Heart right ventricle (tissue), 16 donors: Measurements from ENCODE around the gene HSDL2. TPM values are rescaled to one million over a fixed set of nuclear protein-coding genes. Genes with fewer than 3 reads are reported as not detected.

Experiments used
- ATAC-seq, 8 donors: fragments of 200-7000 bp; cut with Tn5 transposase; one replicate each; pipeline ENCODE4 v1.9.1; 2020; ENCODE audit warnings: mild to moderate bottlenecking in 8 of 8, moderate library complexity in 8 of 8, moderate number of reproducible peaks in 1 of 8
- DNase-seq, 2 donors: peaks; one replicate each; pipeline ENCODE4 v3.0.0-alpha.2; 2020
- H3K27ac ChIP-seq, 10 donors: fragments of 200-600 bp; sonication (generic) in 2 of 10; one replicate each; pipeline versions ENCODE4 v1.5.0 to v1.8.0; 2020 to 2022; ENCODE audit warnings: mild to moderate bottlenecking in 3 of 10
- H3K27me3 ChIP-seq, 7 donors: fragments of 200-600 bp; one replicate each; pipeline ENCODE4 v1.8.0; 2021 to 2022; ENCODE audit warnings: mild to moderate bottlenecking in 2 of 7
- H3K36me3 ChIP-seq, 9 donors: fragments of 200-600 bp; sonication (generic) in 1 of 9; one replicate each; pipeline versions ENCODE4 v1.5.0 to v1.8.0; 2020 to 2022; ENCODE audit warnings: mild to moderate bottlenecking in 2 of 9
- H3K4me1 ChIP-seq, 9 donors: fragments of 200-600 bp; sonication (generic) in 1 of 9; one replicate each; pipeline versions ENCODE4 v1.5.0 to v1.8.0; 2020 to 2022; ENCODE audit warnings: mild to moderate bottlenecking in 4 of 9
- H3K4me3 ChIP-seq, 10 donors: fragments of 200-600 bp; sonication (generic) in 2 of 10; one replicate each; pipeline versions ENCODE4 v1.5.0 to v1.8.0; 2020 to 2022; ENCODE audit warnings: mild to moderate bottlenecking in 7 of 10, moderate library complexity in 2 of 10
- H3K9me3 ChIP-seq, 11 donors: fragments of 200-600 bp in 10 of 11; sonication (generic) in 2 of 11; one replicate each; pipeline versions ENCODE4 v1.5.0 to v1.8.0; 2013 to 2022; ENCODE audit warnings: mild to moderate bottlenecking in 2 of 11, control low read depth in 1 of 11, moderate library complexity in 1 of 11
- WGBS, 2 donors: extraction: QIAGEN DNeasy Blood & Tissue Kit; methylation state at CpG; one replicate each; pipeline ENCODE4 v1.1.7; 2013; ENCODE audit warnings: inconsistent platforms in 1 of 2; 5-methylcytosine and 5-hydroxymethylcytosine counted together
- intact Hi-C, 10 donors: fragments of 100-400 bp; cut with DNase I; formaldehyde crosslinking; loops; one replicate each; pipeline versions ENCODE4 v1.11.1 to v1.14.2; 2022
- polyA plus RNA-seq, 2 donors: library from polyadenylated mRNA; stranded (reverse); fragments of 200-250 nt; gene quantifications; one replicate each; pipeline ENCODE4 v1.2.3, GENCODE V29; 2013
- total RNA-seq, 10 donors: library from RNA; stranded (reverse); fragmentation: NEBNext Ultra II Directional in 3 of 10; extraction: Animal tissue kit (Norgen Biotek cat#: 25700) in 3 of 10; gene quantifications; one replicate each; pipeline versions ENCODE4 v1.2.1 to v1.2.4, GENCODE V29; 2021 to 2023
- TF ChIP-seq, protein P1 (sequence below), 9 donors: fragments of 200-600 bp; sonication (generic) in 2 of 9; IDR thresholded peaks; one replicate each; pipeline versions ENCODE4 v1.5.0 to v1.8.0; 2021 to 2022; ENCODE audit warnings: antibody characterized with exemption in 9 of 9, mild to moderate bottlenecking in 5 of 9, moderate library complexity in 1 of 9
- donor health status: Arrhythmogenic right ventricular cardiomyopathy.
- donor health status: ischemic (EF 13 %, LVEDD 7.1; RV severe dilation, severe dysfunction).
- donor health status: healthy with polysubstance abuse.
- donor health status: DM: no; HTN: yes; CAD: no.
- donor health status: DM: no; HTN: no; CAD: no.
- donor health status: ischemic (EF 25% LVEDD 6.9; RV normal size, moderate dysfunction).
- donor health status: ischemic (EF 25% LVEDD 5.7; RV mildly dilated, moderate dysfunction).
- donor health status: healthy.
- donor health status: DM: yes; HTN: yes; CAD: no.
- donor health status: Ischemic cardiomyopathy.
- donor health status: ischemic (EF 35%, LVEDD 5.7; RV mildly dilated, moderate dysfunction).
- donor health status: nonischemic (EF 11% LVEDD 7.7; RV severe dilation, severe dysfunction).
- donor health status: DM: yes; HTN: yes; CAD: no.
- donor health status: PGD.
- donor health status: ischemic (EF 29% LVEDD 5.4; RV normal size, mild dysfunction).
- donor health status: nonischemic (EF 23%, LVEDD 6.1; RV moderate dilation, normal function).

The HSDL2 gene
- total and polyA plus RNA-seq, 12 donors, result 36.6 to 238 (median 190) TPM

DNA sequence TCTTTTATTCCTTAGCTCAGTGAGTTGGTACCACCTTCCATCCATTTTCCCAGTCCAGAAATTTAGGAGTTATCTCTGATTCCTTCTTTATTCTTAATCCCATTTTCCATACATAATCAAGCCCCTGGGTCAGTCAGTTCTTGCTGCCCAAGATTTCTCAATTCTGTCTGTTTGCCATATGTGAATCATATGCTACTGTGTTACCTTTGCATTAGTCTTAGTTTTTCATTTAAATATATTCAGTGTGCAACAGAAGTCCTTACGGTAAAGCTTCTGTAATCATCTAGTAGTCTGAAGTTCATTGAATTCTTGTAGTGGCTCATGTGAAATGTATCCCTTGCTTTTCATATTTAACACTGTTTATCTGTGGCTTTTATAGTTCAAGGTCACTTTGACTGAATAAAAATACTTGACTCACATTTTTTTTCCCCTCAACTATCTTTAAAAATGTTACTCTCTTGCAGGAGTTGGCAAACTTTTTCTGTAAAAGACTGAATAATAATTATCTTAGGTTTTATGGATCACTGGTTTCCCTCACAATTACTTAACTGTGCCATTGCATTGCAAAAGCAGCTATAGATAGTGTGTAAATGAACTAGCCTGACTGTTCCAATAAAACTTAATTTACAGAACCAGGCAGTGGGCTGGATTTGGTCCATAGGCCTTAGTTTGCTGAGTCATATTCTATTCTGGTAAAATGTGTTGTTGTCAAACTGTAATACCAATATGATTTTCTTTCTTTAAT, 113.7 kb downstream of the HSDL2 start:
- Histone ChIP-seq H3K27me3 (peaks cover 0 to 12% (median 0%) of the 10 kb centered on the region in 7 donors), H3K27ac (peak overlapping the region in 2 of 10 donors; percentile 18 to 32), H3K9me3 (peaks cover 0 to 34% (median 10%) of the 10 kb centered on the region in 11 donors), H3K4me1 (peaks cover 0 to 19% (median 4%) of the 10 kb centered on the region in 9 donors), H3K36me3 (peaks cover 0 to 25% (median 0%) of the 10 kb centered on the region in 9 donors), H3K4me3 (no peak overlapping the region)
- intact Hi-C loops, result loop anchor here in 1 of 10 donors (10.0 kb wide), 1 partner anchor 51 kb away; no protein-coding TSS in a partner anchor
- TF ChIP-seq, protein P1, sequence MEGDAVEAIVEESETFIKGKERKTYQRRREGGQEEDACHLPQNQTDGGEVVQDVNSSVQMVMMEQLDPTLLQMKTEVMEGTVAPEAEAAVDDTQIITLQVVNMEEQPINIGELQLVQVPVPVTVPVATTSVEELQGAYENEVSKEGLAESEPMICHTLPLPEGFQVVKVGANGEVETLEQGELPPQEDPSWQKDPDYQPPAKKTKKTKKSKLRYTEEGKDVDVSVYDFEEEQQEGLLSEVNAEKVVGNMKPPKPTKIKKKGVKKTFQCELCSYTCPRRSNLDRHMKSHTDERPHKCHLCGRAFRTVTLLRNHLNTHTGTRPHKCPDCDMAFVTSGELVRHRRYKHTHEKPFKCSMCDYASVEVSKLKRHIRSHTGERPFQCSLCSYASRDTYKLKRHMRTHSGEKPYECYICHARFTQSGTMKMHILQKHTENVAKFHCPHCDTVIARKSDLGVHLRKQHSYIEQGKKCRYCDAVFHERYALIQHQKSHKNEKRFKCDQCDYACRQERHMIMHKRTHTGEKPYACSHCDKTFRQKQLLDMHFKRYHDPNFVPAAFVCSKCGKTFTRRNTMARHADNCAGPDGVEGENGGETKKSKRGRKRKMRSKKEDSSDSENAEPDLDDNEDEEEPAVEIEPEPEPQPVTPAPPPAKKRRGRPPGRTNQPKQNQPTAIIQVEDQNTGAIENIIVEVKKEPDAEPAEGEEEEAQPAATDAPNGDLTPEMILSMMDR (IDR thresholded peaks at IDR 0.05), result no peak
- ATAC-seq (no peak), DNase-seq (no peak)
- 81 to 89% methylated on average over 1 of the region's 1 CpG for WGBS, 2 donors

DNA sequence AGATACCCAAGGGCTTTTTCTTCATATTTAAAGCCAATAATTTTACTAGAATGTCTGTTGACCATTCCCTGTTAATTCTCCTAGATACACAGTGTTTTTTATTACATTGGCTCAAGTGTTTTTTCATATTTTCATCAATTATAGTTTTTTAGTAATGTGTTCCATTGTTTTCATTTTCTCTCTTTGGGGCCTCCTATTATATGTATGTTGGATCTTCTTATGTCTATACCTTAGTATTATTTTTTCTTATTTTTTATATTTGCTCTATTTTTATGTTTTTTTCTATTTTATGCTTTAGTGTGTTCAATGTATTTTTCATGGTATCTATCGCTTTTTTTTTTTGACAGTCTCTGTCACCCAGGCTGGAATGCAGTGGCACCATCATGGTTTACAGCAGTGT, 114.2 kb downstream of the HSDL2 start:
- H3K36me3 ChIP-seq, result peaks cover 0 to 25% (median 0%) of the 10 kb centered on the region in 9 donors
- peaks cover 0 to 7% (median 0%) of the 10 kb centered on the region in 7 donors for H3K27me3 ChIP-seq
- peaks cover 0 to 19% (median 0%) of the 10 kb centered on the region in 9 donors for H3K4me1 ChIP-seq
- no peak for DNase-seq
- H3K9me3 ChIP-seq, result peaks cover 0 to 34% (median 10%) of the 10 kb centered on the region in 11 donors
- H3K27ac ChIP-seq, result peak overlapping the region in 2 of 10 donors; percentile 18 to 32
- no peak for ATAC-seq
- TF ChIP-seq, protein P1 (IDR thresholded peaks at IDR 0.05), result no peak
- whole genome bisulfite sequencing, 2 donors, result 100% methylated on average over 1 of the region's 1 CpG
- intact Hi-C loops, result loop anchor here in 1 of 10 donors (10.0 kb wide), 1 partner anchor 51 kb away; no protein-coding TSS in a partner anchor
- no peak overlapping the region for H3K4me3 ChIP-seq

DNA sequence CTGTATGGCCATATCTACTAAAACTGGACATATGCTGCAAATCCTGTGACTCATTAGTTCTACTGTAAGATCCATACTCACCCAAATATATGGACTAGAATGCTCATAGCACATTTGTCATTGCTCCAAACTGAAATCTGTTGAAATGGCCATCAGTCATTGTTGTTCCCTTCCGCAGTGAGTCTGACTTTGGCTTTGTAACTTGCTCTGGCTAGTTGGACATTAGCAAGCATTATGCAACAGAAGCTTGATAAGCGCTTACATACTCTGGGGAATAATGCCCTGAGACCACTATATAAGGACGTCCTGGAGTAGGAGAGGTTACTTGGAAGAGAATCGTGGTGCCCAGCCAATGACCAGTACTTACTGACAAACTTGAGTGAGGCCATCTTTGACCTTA, 115.7 kb downstream of the HSDL2 start:
- 74 to 78% methylated on average over 4 of the region's 4 CpGs for WGBS, 2 donors
- no peak overlapping the region for H3K4me3 ChIP-seq
- H3K9me3 ChIP-seq, result peaks cover 0 to 34% (median 10%) of the 10 kb centered on the region in 11 donors
- no peaks in the 10 kb centered on the region for H3K27me3 ChIP-seq
- peak overlapping the region in 2 of 10 donors; percentile 27 to 33 for H3K27ac ChIP-seq
- TF ChIP-seq, protein P1 (IDR thresholded peaks at IDR 0.05), result no peak
- ATAC-seq (peak in 3 of 8 donors; percentile 15 to 80 (median 51)), DNase-seq (no peak)
- intact Hi-C loops, result loop anchor here in 1 of 10 donors (10.0 kb wide), 1 partner anchor 49 kb away; no protein-coding TSS in a partner anchor
- peaks cover 0 to 19% (median 0%) of the 10 kb centered on the region in 9 donors for H3K4me1 ChIP-seq
- H3K36me3 ChIP-seq, result peaks cover 0 to 25% (median 0%) of the 10 kb centered on the region in 9 donors

DNA sequence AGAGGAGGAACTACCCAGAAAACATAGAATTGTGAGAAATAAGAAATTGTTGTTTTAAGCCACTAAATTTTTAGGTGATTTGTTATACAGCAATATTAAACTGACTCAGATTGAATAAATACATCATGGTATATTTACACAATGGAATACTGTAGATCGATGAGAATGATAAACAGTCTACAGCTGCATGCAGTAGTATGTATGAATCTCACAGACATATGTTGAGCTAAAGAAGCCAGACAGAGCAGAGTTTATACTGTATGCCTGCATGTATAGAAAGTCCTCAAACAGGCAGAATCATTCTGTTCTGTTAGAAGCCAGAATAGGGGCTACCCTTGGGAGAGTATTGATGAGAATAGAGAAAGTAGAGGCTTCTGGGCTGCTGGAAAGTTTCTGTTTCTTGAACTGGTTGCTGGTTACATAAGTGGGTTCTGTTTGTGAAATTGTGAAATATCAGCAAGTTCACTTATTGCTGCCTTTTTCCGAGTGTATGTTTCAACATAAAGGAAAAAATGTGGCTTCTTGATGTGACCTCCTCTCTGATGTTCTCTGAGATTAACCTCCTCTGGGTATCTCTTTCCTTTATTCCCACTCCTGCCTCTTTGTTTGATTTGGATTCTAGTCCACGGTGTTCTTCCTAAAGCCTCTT, 116.3 kb downstream of the HSDL2 start:
- TF ChIP-seq, protein P1 (IDR thresholded peaks at IDR 0.05), result no peak
- 79 to 83% methylated on average over 3 of the region's 3 CpGs for WGBS, 2 donors
- peaks cover 0 to 19% (median 0%) of the 10 kb centered on the region in 9 donors for H3K4me1 ChIP-seq
- H3K9me3 ChIP-seq, result peaks cover 0 to 34% (median 10%) of the 10 kb centered on the region in 11 donors
- peaks cover 0 to 25% (median 0%) of the 10 kb centered on the region in 9 donors for H3K36me3 ChIP-seq
- H3K27ac ChIP-seq, result peak overlapping the region in 2 of 10 donors; percentile 27 to 33
- no peak overlapping the region for H3K4me3 ChIP-seq
- intact Hi-C loops, result loop anchor here in 1 of 10 donors (10.0 kb wide), 1 partner anchor 49 kb away; no protein-coding TSS in a partner anchor
- DNase-seq, result no peak
- no peak for ATAC-seq
- no peaks in the 10 kb centered on the region for H3K27me3 ChIP-seq
